PC-3 (cell line): ENCODE measurements around the gene FPR1.

Experiments
- EZH2 ChIP-seq: fragments of 300-600 bp; sonication (generic); IDR thresholded peaks from one replicate; pipeline ENCODE4 v1.6.1; 2017; ENCODE audit warnings: antibody characterized with exemption, mild to moderate bottlenecking, low read length; ENCODE audit not compliant: unreplicated experiment
- EZH2phosphoT487 ChIP-seq: fragments of 300-600 bp; sonication (generic); IDR thresholded peaks from 2 replicates; pipeline ENCODE4 v1.6.1; 2018; ENCODE audit warnings: mild to moderate bottlenecking, antibody characterized with exemption, low read length, borderline replicate concordance
- TF ChIP-seq, protein P1 (sequence below): fragments of 300-600 bp; sonication (generic); conservative IDR thresholded peaks from 2 replicates; pipeline ENCODE4 v1.5.1; 2017; ENCODE audit warnings: antibody characterized with exemption, low read depth, mild to moderate bottlenecking, low read length

DNA sequence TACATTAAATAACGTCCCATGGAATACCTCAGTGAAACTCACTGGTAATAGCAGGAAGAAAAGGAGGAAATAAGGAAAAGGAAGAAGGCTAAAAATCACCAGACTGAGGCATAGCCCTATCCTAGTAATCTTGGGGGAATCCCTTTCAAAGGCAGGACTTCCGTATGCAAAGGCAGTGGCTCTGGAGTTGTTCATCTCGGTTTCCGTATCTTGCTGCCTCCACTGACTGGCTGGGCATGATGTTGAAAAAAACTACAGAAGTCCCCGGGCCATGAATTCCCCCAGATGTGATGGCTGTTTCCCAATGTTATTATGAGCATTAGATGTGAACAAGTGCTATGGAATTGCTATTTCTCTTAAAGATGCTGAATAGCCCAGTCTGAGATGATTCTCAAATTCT lies 14.8 kb upstream of the FPR1 start:
- TF ChIP-seq, protein P1, sequence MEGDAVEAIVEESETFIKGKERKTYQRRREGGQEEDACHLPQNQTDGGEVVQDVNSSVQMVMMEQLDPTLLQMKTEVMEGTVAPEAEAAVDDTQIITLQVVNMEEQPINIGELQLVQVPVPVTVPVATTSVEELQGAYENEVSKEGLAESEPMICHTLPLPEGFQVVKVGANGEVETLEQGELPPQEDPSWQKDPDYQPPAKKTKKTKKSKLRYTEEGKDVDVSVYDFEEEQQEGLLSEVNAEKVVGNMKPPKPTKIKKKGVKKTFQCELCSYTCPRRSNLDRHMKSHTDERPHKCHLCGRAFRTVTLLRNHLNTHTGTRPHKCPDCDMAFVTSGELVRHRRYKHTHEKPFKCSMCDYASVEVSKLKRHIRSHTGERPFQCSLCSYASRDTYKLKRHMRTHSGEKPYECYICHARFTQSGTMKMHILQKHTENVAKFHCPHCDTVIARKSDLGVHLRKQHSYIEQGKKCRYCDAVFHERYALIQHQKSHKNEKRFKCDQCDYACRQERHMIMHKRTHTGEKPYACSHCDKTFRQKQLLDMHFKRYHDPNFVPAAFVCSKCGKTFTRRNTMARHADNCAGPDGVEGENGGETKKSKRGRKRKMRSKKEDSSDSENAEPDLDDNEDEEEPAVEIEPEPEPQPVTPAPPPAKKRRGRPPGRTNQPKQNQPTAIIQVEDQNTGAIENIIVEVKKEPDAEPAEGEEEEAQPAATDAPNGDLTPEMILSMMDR, result no peak
- TF ChIP-seq EZH2phosphoT487, result no peak
- TF ChIP-seq EZH2, result no peak
